ENCODE data around the gene ALDH1B1.

DNA sequence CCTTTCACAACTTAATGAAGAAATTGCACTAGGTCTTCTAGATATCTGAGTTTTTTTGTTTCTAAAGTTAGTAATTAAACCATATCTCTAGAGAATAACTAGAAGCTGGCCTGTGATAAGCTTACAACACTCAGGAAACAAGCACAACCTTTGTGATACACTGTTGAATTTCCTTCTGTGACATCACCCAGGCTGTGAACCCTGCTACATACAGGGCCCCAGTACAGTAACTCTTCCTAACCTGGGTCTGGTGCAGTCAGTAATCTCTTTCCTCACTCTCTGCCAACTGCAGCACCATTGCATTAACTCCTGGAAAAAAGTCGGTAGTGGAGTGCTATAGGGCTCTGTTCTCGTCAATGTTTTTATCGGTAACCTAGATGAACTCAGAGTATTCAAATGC lies 42.4 kb downstream of the ALDH1B1 start:
- TF ChIP-seq, protein P1, sequence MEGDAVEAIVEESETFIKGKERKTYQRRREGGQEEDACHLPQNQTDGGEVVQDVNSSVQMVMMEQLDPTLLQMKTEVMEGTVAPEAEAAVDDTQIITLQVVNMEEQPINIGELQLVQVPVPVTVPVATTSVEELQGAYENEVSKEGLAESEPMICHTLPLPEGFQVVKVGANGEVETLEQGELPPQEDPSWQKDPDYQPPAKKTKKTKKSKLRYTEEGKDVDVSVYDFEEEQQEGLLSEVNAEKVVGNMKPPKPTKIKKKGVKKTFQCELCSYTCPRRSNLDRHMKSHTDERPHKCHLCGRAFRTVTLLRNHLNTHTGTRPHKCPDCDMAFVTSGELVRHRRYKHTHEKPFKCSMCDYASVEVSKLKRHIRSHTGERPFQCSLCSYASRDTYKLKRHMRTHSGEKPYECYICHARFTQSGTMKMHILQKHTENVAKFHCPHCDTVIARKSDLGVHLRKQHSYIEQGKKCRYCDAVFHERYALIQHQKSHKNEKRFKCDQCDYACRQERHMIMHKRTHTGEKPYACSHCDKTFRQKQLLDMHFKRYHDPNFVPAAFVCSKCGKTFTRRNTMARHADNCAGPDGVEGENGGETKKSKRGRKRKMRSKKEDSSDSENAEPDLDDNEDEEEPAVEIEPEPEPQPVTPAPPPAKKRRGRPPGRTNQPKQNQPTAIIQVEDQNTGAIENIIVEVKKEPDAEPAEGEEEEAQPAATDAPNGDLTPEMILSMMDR (IDR thresholded peaks at IDR 0.05), result no peak
- TF ChIP-seq POLR2A (IDR thresholded peaks at IDR 0.05) (no peak), POLR2AphosphoS5 (IDR thresholded peaks at IDR 0.05) (no peak)
